Cerebellar nuclear complex (tissue), 1 donor: ENCODE results near the gene SAYSD1.

Source experiments
- DNase-seq, 2 experiments: peaks; one replicate each; lab custom pipeline; 2025; lab: John Stamatoyannopoulos, UW

The SAYSD1 gene

DNA sequence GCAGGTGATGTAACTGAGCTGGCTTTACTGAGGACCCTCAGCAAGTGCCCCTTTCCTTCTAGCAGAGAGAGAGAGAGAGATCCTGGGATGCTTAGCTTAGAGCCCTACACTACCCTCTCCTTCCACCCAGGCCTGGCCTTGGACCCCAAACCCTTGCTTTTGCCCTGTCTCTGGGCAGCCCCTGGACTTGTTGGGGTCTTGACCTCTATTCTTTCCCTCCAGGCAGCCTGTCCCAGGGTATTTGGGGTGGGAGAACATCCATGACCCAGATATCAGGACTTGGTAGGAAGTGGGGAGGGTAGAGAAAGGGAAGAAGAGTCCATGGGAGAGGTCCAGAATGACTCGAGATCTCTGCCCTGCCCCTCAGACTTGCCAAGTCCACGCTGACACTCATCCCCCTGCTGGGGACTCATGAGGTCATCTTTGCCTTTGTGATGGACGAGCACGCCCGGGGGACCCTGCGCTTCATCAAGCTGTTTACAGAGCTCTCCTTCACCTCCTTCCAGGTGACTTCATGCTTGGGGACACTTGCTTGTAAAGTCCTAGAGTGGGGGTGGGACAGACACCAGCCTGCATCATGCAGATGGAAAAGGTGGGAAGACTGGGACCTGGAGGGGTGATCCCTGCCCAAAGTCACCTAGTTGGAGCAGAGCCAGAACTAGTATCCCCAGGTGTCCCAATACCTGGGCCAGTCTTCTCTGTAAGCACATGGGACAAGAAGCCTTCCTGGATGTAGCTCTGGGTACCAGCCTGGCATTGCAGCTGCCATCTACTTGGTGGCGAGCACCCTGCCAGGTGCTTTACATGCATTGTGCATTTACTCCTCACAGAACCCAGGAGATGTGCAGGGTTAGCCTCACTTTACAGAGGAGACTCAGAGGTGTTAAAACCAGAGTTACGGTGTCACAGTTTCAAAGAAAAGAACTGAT lies 35.5 kb downstream of the SAYSD1 start:
- DNase-seq: no peak

GRCh38 chr6:39078695-39079094 lies 36.3 kb downstream of the SAYSD1 start:
- no peak for DNase-seq

GRCh38 chr6:39077882-39078594 lies 36.9 kb downstream of the SAYSD1 start:
- no peak for DNase-seq

DNA sequence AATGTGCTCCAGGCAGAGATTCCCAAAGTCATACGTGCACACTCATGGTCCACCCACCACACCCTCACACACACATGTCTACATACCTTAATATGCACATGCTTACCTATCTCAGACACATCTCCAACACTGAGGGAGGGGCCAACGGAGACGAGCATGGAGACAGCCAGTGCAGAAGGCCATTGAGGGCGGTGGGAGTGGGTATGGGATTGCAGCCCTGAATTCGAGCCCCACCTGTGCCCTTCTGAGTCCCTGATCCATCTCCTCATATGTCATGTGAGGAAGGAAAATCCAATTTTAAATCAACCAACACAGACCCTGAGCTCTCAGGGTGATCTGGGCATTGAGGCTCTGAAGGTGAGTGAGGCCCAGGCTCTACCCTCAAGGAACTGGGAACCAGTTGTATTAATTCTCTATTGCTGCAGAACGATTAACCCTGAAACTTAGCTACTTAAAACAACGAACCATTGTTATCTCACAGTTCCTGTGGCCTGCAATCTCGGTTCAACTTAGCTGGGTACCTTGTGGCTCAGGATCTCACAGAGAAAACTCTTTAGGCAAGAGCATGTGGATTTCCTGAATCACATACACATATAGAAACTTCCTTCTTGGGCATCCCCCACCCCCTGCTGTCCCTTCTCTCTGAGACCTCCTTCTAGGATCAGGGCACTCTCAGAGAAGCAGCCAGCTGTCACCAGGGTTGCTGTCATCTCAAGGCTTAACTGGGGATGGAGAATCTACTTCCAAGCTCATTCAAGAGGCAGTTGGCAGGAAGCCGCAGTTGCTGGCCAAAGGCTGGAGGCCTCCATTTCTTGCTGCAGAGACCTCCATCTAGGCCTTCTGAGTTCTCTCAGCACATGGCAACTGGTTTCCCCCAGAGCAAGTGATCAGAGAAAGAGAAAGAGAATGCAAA lies 38.1 kb downstream of the SAYSD1 start:
- DNase-seq: no peak

GRCh38 chr6:39075807-39076622 lies 39.0 kb downstream of the SAYSD1 start:
- DNase-seq: no peak

DNA sequence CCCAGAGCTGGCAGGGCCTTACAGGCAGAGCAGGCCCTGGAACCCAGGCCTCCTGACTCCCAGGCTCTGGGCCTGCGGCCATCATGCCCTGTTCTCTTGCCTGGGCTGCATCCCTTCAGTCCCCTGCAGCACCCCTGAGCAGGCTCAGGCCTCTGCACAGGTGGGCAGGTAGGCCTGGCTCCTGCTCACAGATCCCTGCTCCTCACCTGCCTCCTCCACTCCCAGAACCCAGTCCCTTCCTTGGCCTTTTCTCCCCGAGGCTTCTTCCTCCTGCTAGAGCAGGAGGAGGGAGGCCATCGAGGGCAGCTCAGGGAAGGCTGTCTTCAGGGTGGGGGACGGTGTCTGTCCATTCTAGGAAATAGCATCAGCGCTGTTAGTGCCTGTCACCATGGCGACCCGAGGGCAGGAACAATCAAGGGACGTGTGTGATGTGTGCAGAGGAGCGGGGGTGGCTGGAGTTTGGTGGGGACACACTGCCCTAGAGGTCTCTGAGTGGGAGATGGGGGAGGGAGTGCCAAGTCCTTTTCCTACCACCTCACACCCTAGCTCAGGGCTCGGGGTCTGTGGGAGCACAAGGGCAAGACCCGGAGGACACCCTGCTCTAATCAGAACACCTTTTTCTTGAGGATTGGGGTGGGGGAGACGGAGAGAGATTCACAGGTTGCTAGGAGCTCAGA lies 39.8 kb downstream of the SAYSD1 start:
- no peak for DNase-seq

DNA sequence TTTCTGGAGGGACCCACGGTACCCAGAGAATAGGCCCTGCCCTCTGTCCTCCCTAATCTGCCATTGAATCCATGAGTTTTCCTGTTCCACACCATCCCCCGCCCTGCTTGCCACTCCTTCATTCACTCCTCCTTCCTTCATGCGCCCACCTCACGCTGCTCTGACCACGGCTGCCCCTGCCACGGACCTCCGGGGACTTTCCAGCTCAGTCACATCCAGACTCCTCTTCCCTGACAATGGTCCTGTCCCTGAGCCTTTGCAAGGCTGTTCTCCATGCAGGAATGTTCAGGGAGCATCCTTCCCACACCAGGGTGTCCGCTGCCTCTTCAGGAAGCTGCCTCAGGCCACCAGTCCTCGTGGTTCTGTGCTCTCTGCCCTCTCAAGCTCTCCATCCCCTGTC lies 40.5 kb downstream of the SAYSD1 start:
- DNase-seq: no peak

DNA sequence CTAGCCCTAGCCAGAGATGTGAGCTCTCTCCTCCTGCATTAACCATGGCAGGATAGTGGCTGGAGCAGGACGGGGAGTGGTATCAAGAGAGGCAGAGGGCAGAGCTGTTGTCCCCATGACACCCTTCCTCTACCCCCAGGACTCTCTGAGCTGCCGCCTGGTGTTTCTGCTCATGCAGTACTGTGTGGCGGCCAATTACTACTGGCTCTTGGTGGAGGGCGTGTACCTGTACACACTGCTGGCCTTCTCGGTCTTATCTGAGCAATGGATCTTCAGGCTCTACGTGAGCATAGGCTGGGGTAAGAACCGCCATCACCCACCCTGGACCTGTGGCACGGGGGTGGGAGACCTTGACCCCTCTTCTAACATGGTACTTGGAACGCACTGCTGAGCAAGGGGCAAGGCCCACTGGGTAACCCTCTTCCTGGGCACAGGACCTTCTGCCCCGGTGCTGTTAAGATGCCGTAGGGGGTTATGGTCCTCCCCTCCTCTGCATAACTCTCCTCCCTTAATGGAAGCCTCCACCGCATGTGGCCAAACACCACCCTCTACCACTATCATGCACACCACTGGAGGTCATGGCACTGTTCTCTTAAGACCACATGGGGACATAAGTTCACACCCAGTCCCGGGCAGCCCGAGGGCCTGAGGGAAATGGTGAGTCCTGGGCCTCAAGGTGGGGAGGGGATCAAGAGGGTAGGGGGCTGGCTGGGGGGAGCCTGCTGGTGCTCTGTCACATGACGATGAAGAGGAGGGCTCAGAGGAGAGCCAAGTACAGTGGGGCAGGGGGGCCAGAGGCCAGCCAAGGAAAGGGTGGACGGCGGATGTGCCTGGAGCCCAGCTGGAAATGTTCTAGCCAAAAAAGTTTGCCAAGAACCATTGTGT lies 41.3 kb downstream of the SAYSD1 start:
- DNase-seq: no peak

GRCh38 chr6:39072830-39073229 lies 42.2 kb downstream of the SAYSD1 start:
- DNase-seq: no peak

GRCh38 chr6:39068391-39068790 lies 46.6 kb downstream of the SAYSD1 start:
- no peak for DNase-seq

- no peak for DNase-seq
These were observed 49.4 kb downstream of the SAYSD1 start for GRCh38 chr6:39065561-39065960.

DNA sequence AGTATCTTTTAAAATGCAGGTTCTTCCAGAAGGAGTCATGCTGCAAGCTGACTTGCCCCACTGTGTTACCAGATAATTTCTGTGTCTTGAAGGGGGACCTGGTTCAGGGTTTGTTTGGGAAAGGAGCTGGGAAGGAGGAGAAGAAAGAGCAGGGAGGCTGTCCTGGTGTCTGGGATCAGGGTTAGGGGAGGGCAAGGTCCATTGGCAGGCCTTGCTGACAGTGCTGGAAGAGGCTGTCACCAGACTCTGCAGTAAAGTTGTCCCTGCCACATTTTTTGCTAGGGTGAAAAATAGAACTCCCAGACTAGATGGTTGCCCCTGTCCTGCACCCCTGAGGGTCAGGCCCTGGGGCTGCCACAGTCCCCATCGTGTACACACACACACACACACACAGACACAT lies 51.5 kb downstream of the SAYSD1 start:
- DNase-seq: no peak

DNA sequence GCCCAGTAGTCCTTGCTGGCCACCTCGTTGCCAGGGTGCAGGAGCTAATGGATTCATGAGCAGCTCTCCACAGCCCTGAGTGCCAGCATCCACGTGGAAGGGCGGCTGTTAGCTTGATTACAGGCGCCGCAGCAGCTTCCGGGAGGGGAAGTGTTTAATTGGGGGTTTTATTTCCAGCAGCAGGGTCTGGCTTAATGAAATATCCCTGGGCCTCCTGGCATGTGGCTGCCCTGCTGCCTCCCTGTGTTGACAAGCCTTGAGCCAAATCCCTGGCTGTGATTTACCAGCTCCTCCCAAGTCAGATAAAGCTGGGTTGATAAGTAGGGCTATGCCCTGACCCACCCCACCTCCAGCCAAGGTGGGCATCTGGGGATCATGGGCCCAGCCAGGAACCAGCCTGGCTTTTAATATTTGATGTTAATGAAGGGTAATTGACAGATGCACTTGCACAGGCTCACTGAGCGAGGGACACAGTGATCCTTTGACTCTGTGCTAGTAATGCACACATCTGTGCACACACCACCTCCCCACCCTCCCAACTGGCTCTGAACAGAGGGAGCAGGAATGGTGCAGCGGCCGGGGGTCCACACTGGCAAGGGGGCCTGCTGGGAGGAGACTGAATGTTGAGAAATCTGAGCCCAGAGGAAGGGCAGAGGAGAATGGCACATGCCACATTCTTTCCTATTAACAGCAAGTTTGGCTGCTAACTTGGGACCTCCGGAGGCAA lies 52.8 kb downstream of the SAYSD1 start:
- DNase-seq: no peak

DNA sequence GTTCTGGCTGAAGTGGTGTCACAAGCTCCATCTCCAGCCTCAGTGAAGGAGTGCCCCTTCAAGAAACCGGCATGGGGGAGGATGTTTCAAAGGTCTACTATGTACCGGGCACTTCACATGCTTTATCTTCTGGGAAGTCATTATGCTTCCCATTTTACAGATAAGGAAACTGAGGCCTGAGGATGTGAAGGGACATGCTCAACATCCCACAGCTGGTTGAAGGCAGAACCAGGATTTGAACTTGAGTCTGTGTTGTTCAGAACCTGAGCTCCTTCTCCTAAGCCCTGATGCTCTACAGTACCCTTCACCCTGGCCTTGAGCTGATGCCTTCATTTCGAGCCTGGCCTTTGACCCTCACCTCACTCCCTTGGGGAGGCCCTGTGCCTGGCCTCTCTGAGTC lies 53.4 kb downstream of the SAYSD1 start:
- no peak for DNase-seq

GRCh38 chr6:39061182-39061581 lies 53.8 kb downstream of the SAYSD1 start:
- DNase-seq: no peak

DNA sequence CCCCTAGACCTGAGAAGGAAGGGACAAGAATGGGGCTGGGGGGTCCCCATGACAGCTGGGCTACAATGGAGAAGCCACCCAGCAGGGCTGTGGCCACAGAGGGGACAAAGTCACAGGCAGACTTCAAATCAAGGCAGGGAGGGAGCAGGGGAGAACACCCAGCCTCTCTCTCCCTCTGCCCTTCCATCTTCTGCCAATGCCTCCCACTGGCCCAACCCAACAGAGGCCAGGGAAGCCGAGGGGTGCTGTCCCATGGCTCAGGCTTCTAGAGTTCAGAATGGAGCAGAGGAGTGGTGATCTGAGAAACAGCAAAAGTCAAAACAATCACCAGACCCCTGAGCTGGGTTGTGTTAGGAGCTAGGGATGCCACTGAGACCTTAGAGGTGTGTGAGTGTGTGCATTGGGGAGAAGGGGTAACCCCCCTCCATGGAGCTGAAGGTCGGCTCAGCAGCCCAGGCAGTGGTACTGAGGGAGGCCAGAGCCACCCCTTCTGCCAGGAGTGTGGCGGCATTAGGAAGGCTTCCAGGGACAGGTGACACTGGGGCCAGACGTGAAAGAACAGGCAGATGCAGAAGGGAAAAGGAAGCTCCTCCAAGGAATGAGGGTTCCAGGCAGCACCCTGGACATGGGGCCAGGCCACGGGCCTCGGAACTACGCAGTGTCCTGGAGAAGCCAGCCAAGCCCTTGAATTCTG lies 54.4 kb downstream of the SAYSD1 start:
- no peak for DNase-seq

DNA sequence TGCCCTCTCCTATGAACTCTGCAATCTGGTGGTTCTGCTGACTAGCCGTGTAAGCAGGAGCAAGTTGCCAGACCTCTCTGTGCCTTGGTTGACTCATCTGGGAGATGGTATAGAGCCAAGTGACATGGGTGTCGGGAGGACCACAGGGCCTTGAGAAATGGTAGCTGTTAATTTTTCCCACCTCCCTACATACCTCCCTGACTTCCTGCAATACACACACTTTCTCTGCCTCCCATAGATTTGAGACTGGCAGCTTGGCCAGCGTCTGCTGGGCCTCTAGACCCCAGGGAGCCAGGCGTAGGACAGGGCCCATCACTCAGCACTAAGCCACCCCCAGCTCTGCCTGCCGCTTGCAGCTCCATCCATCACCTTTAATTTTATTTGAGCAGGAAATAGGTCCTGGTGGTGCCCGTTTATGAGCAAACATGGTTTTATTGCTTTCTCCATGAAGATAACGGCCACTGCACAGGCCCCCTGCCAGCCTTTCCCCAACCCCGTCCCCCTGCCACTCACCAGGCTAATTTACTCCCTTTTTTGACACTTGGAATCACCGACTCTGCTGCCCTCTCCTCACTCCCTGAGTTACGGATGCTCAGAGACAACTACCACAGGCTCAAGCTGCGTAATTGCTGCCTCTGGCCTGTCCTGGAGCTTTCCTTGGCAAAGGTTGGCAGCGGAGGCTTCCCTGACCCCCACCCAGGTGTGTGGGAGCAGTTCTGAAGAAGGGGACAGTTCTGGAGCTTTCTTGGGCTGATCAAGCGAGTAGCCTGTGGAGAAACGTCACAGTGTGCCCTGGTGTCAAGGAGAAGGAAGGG lies 55.3 kb downstream of the SAYSD1 start:
- no peak for DNase-seq
